HG03565 (cell line): ENCODE measurements around the gene MYD88.
"Not testable (repeated sequence)": the region's sequence is repeated elsewhere in the genome, so short reads cannot be mapped to it uniquely, and the experiment has no call there.

Experiments
- ATAC-seq: cut with Tn5 transposase; IDR thresholded peaks from one replicate; pipeline ENCODE4 v1.9.1; 2021; ENCODE audit warnings: mild to moderate bottlenecking, moderate library complexity; ENCODE audit not compliant: unreplicated experiment

The MYD88 gene

GRCh38 chr3:38140326-38141172, 2.1 kb downstream of the MYD88 start:
- no peak for ATAC-seq

GRCh38 chr3:38141173-38141951, 2.9 kb downstream of the MYD88 start:
- no peak for ATAC-seq

- ATAC-seq: no peak
These were observed 3.5 kb downstream of the MYD88 start for GRCh38 chr3:38141952-38142273.

GRCh38 chr3:38142959-38143358, 4.5 kb downstream of the MYD88 start:
- ATAC-seq: no peak

- ATAC-seq: no peak
These were observed 5.0 kb downstream of the MYD88 start for GRCh38 chr3:38143511-38143910.

GRCh38 chr3:38146504-38146903, 8.0 kb downstream of the MYD88 start:
- no peak for ATAC-seq

GRCh38 chr3:38147421-38147820, 9.0 kb downstream of the MYD88 start:
- ATAC-seq: no peak

GRCh38 chr3:38148311-38148882, 9.9 kb downstream of the MYD88 start:
- no peak for ATAC-seq

GRCh38 chr3:38149708-38150107, 11.2 kb downstream of the MYD88 start:
- ATAC-seq: no peak

- ATAC-seq: no peak
These were observed 12.5 kb downstream of the MYD88 start for GRCh38 chr3:38150780-38151528.

- no peak for ATAC-seq
These were observed 13.3 kb downstream of the MYD88 start for GRCh38 chr3:38151667-38152265.

GRCh38 chr3:38152609-38153008, 14.1 kb downstream of the MYD88 start:
- no peak for ATAC-seq

- ATAC-seq: no peak
These were observed 14.8 kb downstream of the MYD88 start for GRCh38 chr3:38153221-38153620.

GRCh38 chr3:38154033-38154494, 15.6 kb downstream of the MYD88 start:
- ATAC-seq: no peak

GRCh38 chr3:38154625-38155255, 16.3 kb downstream of the MYD88 start:
- no peak for ATAC-seq

GRCh38 chr3:38155825-38156224, 17.4 kb downstream of the MYD88 start:
- no peak for ATAC-seq

- ATAC-seq: no peak
These were observed 18.7 kb downstream of the MYD88 start for GRCh38 chr3:38157117-38157516.

GRCh38 chr3:38157595-38157994, 19.1 kb downstream of the MYD88 start:
- ATAC-seq: no peak

- no peak for ATAC-seq
These were observed 20.0 kb downstream of the MYD88 start for GRCh38 chr3:38158472-38158871.

GRCh38 chr3:38160704-38161103, 22.2 kb downstream of the MYD88 start:
- ATAC-seq: not testable (repeated sequence)
